ENCODE results near the gene BCAM. TPM values are rescaled to one million over a fixed set of nuclear protein-coding genes. Genes with fewer than 3 reads are reported as not detected.
A peak's percentile ranks its signal among the peaks of the same experiment; 100 is the strongest.
"Not testable (repeated sequence)": the region's sequence is repeated elsewhere in the genome, so short reads cannot be mapped to it uniquely, and the experiment has no call there.

The BCAM gene
- polyA plus RNA-seq = not detected

GRCh38 chr19:44808463-44809371 is at the start of gene BCAM:
BCAM (plus strand) TSS chr19:44809103; CDS start chr19:44809125, 22 bp downstream.
- Mint-ChIP-seq H3K36me3 (peaks cover 4% of the 10 kb centered on the region), H3K4me1 (peaks cover 0 to 2% (median 0%) of the 10 kb centered on the region in 3 donors), H3K4me3 (peak within 1 kb of the TSS in 2 of 4 donors; percentile 18 to 70), H3K9me3 (peaks cover 0 to 5% (median 0%) of the 10 kb centered on the region in 3 donors), H3K27me3 (peaks cover 14% of the 10 kb centered on the region), H3K27ac (no peak within 1 kb of the TSS)

GRCh38 chr19:44762038-44762437 is 46.9 kb upstream of the BCAM start:
- Mint-ChIP-seq H3K4me1 (peaks cover 0 to 12% (median 9%) of the 10 kb centered on the region in 3 donors), H3K9me3 (no peaks in the 10 kb centered on the region), H3K27ac (peak overlapping the region in 1 of 3 donors; percentile 80), H3K36me3 (no peaks in the 10 kb centered on the region), H3K27me3 (no peaks in the 10 kb centered on the region), H3K4me3 (no peak overlapping the region)

- H3K27me3 Mint-ChIP-seq = no peaks in the 10 kb centered on the region
- H3K4me3 Mint-ChIP-seq = no peak overlapping the region
- peaks cover 0 to 3% (median 0%) of the 10 kb centered on the region in 3 donors for H3K9me3 Mint-ChIP-seq
- peak overlapping the region in 2 of 3 donors; percentile 18 to 46 for H3K27ac Mint-ChIP-seq
- peaks cover 3% of the 10 kb centered on the region for H3K36me3 Mint-ChIP-seq
- peaks cover under 1 to 19% (median 14%) of the 10 kb centered on the region in 3 donors for H3K4me1 Mint-ChIP-seq
These were observed 43.6 kb upstream of the BCAM start for GRCh38 chr19:44765033-44765948.

- Mint-ChIP-seq H3K4me3 (no peak overlapping the region), H3K27me3 (no peaks in the 10 kb centered on the region), H3K27ac (peak overlapping the region in 1 of 3 donors; percentile 18), H3K4me1 (peaks cover 7 to 26% (median 20%) of the 10 kb centered on the region in 3 donors), H3K9me3 (peaks cover 0 to 3% (median 0%) of the 10 kb centered on the region in 3 donors), H3K36me3 (peaks cover 3% of the 10 kb centered on the region)
These were observed 43.0 kb upstream of the BCAM start for GRCh38 chr19:44765949-44766335.

- no peaks in the 10 kb centered on the region for H3K27me3 Mint-ChIP-seq
- peaks cover 3% of the 10 kb centered on the region for H3K36me3 Mint-ChIP-seq
- H3K4me1 Mint-ChIP-seq = peaks cover 7 to 24% (median 20%) of the 10 kb centered on the region in 3 donors
- no peak overlapping the region for H3K4me3 Mint-ChIP-seq
- H3K9me3 Mint-ChIP-seq = peaks cover 0 to 3% (median 0%) of the 10 kb centered on the region in 3 donors
- H3K27ac Mint-ChIP-seq = peak overlapping the region in 1 of 3 donors; percentile 80
These were observed 41.4 kb upstream of the BCAM start for GRCh38 chr19:44767295-44768180.

- peaks cover 0 to 3% (median 0%) of the 10 kb centered on the region in 3 donors for H3K9me3 Mint-ChIP-seq
- H3K27me3 Mint-ChIP-seq = no peaks in the 10 kb centered on the region
- H3K36me3 Mint-ChIP-seq = peaks cover 3% of the 10 kb centered on the region
- peak overlapping the region; percentile 3 to 87 (median 58) for H3K4me3 Mint-ChIP-seq
- H3K27ac Mint-ChIP-seq = peak overlapping the region; percentile 57 to 95 (median 80)
- peaks cover 7 to 16% (median 12%) of the 10 kb centered on the region in 3 donors for H3K4me1 Mint-ChIP-seq
These were observed 38.2 kb upstream of the BCAM start for GRCh38 chr19:44770550-44771257.

- not testable (repeated sequence) for H3K9me3 Mint-ChIP-seq, H3K4me3 Mint-ChIP-seq, H3K27me3 Mint-ChIP-seq, H3K36me3 Mint-ChIP-seq
- Mint-ChIP-seq H3K27ac (peak overlapping the region in 1 of 3 donors; percentile 39), H3K4me1 (peaks cover 7 to 16% (median 12%) of the 10 kb centered on the region in 3 donors)
These were observed 36.8 kb upstream of the BCAM start for GRCh38 chr19:44772144-44772543.

GRCh38 chr19:44772959-44773358 is 35.9 kb upstream of the BCAM start:
- H3K27me3 Mint-ChIP-seq = no peaks in the 10 kb centered on the region
- H3K27ac Mint-ChIP-seq = peak overlapping the region in 1 of 3 donors; percentile 41
- peaks cover 7 to 14% (median 12%) of the 10 kb centered on the region in 3 donors for H3K4me1 Mint-ChIP-seq
- no peaks in the 10 kb centered on the region for H3K9me3 Mint-ChIP-seq
- H3K4me3 Mint-ChIP-seq = no peak overlapping the region
- no peaks in the 10 kb centered on the region for H3K36me3 Mint-ChIP-seq

GRCh38 chr19:44775676-44776240 is 33.1 kb upstream of the BCAM start:
- Mint-ChIP-seq H3K36me3 (no peaks in the 10 kb centered on the region), H3K4me1 (peaks cover 1 to 2% (median 1%) of the 10 kb centered on the region in 3 donors)

GRCh38 chr19:44776402-44777096 is 32.4 kb upstream of the BCAM start:
- no peaks in the 10 kb centered on the region for H3K9me3 Mint-ChIP-seq
- H3K36me3 Mint-ChIP-seq = no peaks in the 10 kb centered on the region
- peaks cover 4% of the 10 kb centered on the region for H3K27me3 Mint-ChIP-seq
- H3K27ac Mint-ChIP-seq = peak overlapping the region in 1 of 3 donors; percentile 62
- H3K4me3 Mint-ChIP-seq = no peak overlapping the region
- no peaks in the 10 kb centered on the region for H3K4me1 Mint-ChIP-seq

More at GRCh38 chr19:44775676-44776240, 33.1 kb upstream of the BCAM start:
- no peak overlapping the region for H3K4me3 Mint-ChIP-seq
- peaks cover 4% of the 10 kb centered on the region for H3K27me3 Mint-ChIP-seq
- H3K9me3 Mint-ChIP-seq = no peaks in the 10 kb centered on the region
- no peak overlapping the region for H3K27ac Mint-ChIP-seq

- peak within 1 kb of the TSS in 1 of 3 donors; percentile 62 for H3K27ac Mint-ChIP-seq
- H3K9me3 Mint-ChIP-seq = no peaks in the 10 kb centered on the region
These were observed 31.1 kb upstream of the BCAM start, which contains the start of gene CBLC for GRCh38 chr19:44777715-44778347. CBLC (plus strand) TSS chr19:44777890; CDS start chr19:44777932, 42 bp downstream.

GRCh38 chr19:44779150-44779549 is 29.8 kb upstream of the BCAM start:
- H3K27me3 Mint-ChIP-seq = peaks cover 5% of the 10 kb centered on the region
- H3K9me3 Mint-ChIP-seq = no peaks in the 10 kb centered on the region
- no peaks in the 10 kb centered on the region for H3K36me3 Mint-ChIP-seq
- H3K4me3 Mint-ChIP-seq = no peak overlapping the region
- H3K4me1 Mint-ChIP-seq = peaks cover 0 to under 1% (median under 1%) of the 10 kb centered on the region in 3 donors
- H3K27ac Mint-ChIP-seq = no peak overlapping the region

More at GRCh38 chr19:44777715-44778347, 31.1 kb upstream of the BCAM start, which contains the start of gene CBLC:
- Mint-ChIP-seq H3K27me3 (peaks cover 4% of the 10 kb centered on the region), H3K4me1 (no peaks in the 10 kb centered on the region), H3K36me3 (no peaks in the 10 kb centered on the region), H3K4me3 (no peak within 1 kb of the TSS)

Data from IgD-negative memory B cell (primary cell).